DND-41 (cell line): ENCODE results near the gene ABCC9.

Source experiments
- EZH2 ChIP-seq: IDR thresholded peaks from 3 replicates; pipeline ENCODE4 v1.6.1; 2012; ENCODE audit warnings: borderline replicate concordance, low read depth, mild to moderate bottlenecking, moderate library complexity, low read length, inconsistent platforms; ENCODE audit not compliant: severe bottlenecking
- TF ChIP-seq, protein P1 (sequence below): IDR thresholded peaks from 2 replicates; pipeline ENCODE4 v1.5.1; 2012; ENCODE audit warnings: borderline replicate concordance, low read length, moderate library complexity, mild to moderate bottlenecking; ENCODE audit not compliant: poor library complexity, severe bottlenecking; ENCODE audit errors: extremely low read depth

DNA sequence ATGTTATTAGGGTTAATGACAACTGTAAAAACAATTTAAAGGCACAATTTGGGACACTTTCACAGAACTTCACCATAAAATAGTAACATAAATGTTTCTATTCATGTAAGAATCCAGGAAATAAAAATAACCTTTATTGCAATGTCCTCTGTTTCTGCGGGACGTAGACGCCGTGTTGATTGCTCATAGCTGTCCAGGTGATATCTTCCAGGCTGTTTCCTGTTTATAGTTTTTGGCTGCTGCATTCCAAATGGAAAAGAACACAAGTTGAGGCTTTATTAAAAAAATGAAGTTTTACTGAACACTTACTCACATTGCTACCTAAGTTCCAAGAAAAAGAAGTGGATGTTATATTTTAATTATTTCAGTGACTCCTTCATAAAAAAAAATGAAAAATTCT lies 58.6 kb downstream of the ABCC9 start:
- TF ChIP-seq, protein P1, sequence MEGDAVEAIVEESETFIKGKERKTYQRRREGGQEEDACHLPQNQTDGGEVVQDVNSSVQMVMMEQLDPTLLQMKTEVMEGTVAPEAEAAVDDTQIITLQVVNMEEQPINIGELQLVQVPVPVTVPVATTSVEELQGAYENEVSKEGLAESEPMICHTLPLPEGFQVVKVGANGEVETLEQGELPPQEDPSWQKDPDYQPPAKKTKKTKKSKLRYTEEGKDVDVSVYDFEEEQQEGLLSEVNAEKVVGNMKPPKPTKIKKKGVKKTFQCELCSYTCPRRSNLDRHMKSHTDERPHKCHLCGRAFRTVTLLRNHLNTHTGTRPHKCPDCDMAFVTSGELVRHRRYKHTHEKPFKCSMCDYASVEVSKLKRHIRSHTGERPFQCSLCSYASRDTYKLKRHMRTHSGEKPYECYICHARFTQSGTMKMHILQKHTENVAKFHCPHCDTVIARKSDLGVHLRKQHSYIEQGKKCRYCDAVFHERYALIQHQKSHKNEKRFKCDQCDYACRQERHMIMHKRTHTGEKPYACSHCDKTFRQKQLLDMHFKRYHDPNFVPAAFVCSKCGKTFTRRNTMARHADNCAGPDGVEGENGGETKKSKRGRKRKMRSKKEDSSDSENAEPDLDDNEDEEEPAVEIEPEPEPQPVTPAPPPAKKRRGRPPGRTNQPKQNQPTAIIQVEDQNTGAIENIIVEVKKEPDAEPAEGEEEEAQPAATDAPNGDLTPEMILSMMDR = no peak
- TF ChIP-seq EZH2 = no peak
